ENCODE measurements around the gene FRYL.

DNA sequence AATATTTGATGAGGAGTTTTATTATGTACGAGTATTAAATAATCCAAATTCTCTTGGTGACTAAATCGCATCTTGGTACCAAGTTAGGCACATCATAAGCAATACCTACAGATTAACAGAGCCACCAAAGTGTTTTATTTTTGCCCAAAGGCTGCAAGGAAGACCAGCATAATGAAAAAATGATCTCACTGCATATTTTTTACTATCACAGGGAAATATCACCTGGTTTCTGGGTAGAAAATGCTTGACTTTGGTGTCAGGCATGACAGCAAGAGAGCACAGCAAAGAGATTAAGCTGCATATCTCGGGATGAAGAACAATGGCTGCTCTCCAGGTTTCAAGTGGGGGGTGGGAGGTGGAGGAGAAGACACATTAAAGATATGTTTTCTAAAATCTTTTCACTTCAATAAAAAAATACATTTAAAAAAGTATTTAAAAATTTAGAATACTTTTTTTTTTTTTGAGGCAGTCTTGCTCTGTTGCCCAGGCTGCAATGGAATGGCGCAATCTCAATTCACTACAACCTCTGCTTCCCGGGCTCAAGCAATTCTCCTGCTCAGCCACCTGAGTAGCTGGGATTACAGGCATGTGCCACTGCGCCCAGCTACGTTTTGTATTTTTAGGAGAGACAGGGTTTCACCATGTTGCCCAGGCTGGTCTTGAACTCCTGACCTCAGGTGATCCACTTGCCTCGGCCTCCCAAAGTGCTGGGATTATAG, 86.1 kb downstream of the FRYL start:
- TF ChIP-seq, protein P1, sequence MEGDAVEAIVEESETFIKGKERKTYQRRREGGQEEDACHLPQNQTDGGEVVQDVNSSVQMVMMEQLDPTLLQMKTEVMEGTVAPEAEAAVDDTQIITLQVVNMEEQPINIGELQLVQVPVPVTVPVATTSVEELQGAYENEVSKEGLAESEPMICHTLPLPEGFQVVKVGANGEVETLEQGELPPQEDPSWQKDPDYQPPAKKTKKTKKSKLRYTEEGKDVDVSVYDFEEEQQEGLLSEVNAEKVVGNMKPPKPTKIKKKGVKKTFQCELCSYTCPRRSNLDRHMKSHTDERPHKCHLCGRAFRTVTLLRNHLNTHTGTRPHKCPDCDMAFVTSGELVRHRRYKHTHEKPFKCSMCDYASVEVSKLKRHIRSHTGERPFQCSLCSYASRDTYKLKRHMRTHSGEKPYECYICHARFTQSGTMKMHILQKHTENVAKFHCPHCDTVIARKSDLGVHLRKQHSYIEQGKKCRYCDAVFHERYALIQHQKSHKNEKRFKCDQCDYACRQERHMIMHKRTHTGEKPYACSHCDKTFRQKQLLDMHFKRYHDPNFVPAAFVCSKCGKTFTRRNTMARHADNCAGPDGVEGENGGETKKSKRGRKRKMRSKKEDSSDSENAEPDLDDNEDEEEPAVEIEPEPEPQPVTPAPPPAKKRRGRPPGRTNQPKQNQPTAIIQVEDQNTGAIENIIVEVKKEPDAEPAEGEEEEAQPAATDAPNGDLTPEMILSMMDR (IDR thresholded peaks at IDR 0.05 in 4 of 5, conservative IDR thresholded peaks at IDR 0.05 in 1 of 5): no peak
- no peak for TF ChIP-seq POLR2A (IDR thresholded peaks at IDR 0.05)
